CD4-positive, alpha-beta T cell treated with Interleukin-6 for 4 hours (primary cell): ENCODE data around the gene MDH1B.
"Not testable (repeated sequence)": the region's sequence is repeated elsewhere in the genome, so short reads cannot be mapped to it uniquely, and the experiment has no call there.

Experiments
- DNase-seq: peaks from one replicate; pipeline ENCODE4 v3.0.0-alpha.2; 2020; ENCODE audit warnings: mixed read lengths

Gene MDH1B

DNA sequence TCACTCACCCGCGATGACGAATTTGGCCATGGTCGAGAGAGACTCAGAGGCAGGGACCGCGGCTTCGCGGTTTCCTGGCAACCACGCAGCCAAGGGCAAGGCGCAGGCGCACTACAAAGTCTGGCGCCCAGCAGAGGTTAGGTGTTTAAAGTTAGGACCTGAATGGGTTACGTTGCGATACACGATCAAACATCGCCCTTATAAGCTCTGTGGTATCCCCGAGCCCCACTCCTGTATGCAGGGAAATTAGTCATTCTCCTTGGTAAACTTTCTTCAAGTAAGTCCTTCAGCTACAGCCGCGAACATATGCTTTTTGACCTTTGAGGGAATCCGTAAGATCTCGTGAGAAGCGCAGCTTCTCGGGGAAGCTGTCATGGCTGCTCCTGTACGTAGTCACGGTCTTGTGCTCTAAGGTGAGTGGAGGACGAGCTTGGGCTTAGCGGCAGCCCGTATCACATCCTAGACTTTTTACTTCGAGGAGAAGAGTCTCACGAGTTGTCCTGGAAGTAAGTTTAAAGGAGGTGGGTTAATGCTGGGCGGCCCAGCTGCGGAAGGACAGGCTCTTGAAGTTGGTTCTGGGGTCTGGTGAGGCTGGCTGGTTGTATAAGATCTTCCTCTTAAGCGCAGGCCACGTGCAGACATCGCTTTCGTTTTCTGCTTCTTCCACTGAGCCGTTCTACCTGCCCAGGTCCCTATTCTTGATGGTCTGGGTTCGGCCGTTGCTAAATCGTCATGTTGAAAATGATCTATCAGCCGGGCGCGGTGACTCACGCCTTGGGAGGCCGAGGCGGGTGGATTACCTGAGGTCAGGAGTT lies at the start of gene MDH1B, which contains the start of gene FASTKD2:
Gene MDH1B (minus strand): TSS at position 87 of the 815 bp plus-strand sequence. CDS start 57 bp downstream, at position 30.
Gene FASTKD2 (plus strand): TSS at position 365 of the 815 bp plus-strand sequence. CDS start 1,088 bp downstream, outside the sequence.
- DNase-seq: peak; percentile 87

DNA sequence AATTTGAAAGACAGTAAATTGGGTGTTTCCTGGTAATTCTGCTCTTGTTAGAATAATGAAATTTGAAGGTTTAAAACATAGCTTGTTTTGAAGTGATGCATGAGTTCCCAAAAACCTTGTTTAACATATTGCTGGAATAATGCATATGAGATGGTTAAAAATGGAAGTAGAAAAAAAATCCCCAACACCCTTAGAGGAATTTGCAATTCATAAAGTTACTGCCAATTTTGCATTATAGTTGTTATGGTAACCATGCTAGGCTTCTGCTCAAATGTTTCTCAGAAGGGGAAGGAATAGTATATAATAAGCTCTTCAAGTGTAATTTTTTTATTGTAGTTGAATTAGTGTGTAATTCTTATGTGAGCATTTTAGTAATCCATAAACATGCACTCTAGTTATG lies 49.4 kb upstream of the MDH1B start:
- DNase-seq: no peak

DNA sequence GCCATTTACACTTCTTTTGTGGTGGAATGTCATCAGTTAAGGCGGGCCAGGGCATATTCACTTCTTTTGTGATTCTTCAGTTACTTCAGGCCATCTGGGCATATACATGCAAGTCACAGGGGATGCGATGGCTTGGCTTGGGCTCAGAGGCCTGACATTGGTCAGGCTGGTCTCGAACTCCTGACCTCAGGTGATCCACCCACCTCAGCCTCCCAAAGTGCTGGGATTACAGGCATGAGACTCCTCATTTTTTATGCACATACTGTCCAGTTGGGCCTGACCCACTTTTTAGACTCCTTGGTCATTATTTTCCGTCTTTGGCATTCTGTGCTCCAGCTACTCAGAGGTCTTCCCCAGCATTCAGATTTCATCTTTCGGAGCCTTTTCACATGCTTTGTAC lies 47.3 kb upstream of the MDH1B start:
- not testable (repeated sequence) for DNase-seq

DNA sequence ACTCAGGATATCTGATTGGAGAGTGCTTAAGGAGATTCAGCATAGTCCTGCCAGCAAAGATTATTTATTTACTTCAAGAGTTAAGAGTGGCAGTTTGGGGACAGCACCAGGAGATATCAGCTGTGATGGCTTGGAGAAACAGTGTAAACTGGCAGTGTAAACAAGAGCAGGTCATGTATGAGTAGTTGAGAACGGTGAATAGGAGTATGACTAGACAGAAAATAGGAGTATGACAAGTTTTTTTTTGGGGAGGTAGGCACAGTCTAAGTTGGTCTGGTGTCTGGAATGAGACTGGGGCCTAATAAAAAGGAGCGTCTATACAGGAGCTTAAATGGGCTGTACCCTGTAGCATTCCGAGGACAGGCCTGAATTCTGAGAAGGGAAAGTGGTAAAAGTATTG lies 42.5 kb upstream of the MDH1B start:
- not testable (repeated sequence) for DNase-seq

DNA sequence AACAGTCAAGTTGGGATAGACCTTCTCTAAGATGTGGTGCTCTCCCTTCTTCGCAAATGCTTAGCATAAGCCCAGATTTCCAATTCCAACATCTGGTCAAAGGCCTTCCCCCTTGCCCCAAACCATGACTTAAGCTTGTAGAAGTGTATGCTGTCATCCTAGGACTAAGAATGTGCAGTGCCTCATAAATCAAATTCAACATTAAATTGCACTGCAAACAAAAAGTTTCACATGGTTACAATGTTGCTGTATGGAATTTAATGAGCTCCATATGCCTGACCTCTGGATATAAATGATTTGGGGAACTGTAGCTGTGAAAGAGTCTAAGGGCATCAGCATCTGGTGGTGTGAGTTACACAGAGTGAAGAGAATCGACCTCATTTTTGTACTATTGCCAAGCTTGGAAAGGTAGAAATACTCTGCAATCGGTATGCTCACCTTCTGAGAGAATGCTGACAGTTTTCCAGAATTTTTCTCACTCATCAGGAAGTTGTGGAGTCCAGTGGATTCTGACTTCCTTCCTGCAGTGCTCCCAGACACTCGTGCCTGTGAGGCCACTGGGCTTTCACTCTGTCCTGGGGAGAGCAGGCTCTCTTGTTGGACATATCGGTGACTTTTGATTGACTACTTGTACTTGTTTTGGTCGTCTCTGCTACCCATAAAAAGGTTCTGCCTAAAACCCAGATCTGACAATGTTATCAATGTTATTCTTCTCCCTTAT lies 40.9 kb upstream of the MDH1B start:
- no peak for DNase-seq

DNA sequence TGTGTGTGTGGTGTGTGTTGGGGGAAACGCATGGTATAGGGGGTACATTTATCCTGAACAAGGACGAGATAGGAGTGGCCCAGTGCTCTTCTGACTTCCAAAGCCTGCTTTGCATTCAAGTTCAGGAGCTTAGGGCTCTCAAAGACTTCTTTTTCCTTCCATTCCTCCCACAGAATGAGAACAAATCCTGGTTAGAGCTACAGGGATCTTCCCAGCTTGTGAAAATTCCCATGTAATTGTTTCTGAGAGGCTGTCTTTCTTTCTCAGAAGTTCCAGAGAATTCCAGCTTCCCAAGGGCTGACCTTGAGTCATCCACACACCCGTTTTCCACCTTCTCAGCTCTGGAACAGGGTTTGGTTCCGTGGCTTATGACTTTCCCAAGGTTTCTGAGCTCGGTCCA lies 39.2 kb upstream of the MDH1B start:
- no peak for DNase-seq

DNA sequence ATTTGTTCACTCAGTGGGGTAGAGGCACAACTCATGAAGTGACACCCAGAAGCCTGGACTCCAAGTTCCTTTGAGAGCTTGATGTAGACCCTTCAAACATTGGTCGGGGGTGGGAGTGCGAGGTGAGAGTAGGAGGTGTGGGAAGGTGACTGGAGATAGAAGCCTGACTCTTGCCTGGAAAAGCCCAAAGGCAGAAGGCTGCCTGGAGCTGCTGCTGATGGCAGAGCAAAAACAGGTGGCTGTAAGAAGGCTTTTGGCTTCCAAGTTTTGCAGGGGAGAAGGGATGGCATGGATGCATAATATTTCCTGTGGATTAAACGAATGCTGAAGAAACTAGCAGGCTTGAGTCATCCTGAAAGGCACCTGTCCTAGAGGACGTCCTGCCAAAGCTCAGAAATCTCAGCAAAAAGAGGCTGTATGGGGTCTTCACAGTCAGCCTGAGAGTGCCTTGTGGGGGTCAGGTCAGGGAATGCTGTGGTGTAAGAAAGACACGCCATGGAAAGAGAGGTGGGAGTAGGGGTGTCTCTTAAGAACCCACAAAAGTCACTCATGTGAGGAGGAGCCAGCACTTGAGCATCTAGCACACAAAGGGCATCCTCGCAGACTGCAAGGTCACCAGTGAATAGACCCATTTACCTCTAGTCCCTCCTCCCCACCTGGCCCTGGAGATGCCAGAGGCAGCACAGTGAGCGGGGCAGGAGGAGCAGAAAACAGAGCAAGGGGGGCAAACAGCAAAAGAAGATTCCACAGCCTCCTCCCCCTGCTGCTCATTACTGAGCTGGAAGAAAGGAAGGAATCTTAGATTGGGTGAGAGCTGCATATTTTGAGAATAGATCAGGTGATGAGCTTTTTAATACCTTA lies 37.8 kb upstream of the MDH1B start:
- no peak for DNase-seq

DNA sequence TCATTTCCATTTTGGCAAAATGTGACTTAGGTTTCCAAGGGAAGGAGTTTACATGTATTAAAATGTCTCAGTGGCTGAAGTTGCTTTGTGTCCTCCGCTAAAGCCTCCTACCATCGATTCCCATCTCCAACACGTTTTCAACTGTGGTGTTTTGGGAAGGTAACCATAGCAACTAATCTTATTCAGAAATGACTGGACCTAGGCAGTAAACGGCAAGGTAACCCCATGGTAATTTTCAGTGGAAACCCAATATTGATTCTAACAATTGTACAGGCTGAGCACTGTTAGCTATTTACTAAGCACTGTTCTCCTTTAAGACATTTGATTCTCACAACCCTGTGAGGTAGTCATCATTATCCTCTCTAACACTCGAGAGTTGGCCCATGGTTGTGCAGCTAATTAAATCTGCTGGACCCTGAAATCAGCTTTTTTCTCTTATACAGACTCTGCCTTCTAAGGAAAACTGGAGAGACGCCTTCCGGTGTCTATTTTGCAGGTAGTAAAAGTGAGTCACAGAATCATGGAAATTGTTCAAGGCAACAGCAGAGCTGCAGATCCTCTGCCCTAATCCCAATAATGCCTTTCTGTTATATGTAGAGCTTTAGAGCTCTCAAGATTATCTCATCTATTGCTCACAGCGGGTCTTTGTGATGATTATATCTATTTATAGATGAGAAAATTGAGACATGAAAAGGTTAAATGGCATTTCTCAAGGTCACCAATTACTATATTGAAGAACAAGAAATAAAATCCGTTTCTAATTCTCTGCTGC lies 36.5 kb upstream of the MDH1B start:
- no peak for DNase-seq

DNA sequence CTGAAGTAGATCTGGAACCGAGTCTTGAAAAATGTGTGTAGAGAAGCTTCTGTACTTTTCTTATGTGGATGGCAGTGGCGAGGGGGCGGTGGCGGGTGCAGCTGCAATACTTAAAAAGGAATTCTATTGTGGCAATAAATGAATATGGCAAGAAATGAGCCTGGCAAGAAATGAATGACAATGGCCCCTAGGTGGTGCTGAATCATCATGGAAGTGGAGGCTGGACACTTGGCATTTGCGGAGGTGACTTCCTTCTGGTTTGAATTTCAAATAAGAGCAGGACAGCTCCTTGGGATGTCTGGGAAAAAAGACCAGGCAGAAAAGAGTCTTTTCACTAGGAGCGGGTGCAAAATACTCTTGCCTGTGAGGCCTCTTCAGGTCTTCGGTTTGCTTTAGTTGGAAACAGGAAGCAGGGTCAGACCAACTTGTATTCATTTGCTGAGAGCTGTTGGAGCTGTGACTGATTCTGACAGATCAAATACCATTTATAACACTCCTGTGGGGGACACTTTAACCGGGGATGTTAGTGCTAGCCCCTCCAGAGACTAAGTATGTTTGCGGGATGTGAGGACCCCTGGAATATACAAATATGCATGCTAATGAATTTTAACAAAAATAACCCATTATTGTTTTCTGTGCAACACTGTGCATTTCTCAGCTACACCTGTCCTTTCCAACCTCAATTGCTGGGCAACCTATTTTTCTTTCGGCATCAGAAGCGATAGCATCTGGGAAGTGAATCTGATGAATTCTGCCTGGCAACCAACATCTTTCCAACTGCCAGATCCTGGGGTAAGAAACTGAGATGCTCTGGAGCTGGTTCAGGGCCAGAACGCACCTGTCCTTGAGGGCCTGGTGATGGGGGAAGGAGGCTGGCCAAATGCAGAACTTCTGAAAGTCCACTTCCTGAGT lies 35.6 kb upstream of the MDH1B start:
- peak; percentile 52 for DNase-seq

DNA sequence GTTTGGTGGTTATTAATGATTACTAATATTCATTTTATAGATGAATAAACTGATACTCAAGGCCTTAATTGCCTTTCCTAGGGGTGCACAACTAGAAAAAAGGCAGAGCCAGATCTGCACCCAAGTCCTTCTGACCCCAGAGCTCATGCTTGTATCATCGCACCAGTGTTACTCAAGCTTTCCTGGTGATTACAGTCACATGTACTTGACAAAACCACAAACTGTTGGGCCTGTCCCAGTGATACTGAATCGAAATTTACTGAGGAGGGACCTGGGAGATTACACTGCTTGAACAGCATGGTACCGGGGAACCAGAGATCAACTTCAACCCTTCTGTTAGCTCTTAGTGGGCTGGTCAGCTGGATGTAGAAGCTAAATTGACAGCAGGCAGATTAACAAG lies 34.0 kb upstream of the MDH1B start:
- DNase-seq: no peak

DNA sequence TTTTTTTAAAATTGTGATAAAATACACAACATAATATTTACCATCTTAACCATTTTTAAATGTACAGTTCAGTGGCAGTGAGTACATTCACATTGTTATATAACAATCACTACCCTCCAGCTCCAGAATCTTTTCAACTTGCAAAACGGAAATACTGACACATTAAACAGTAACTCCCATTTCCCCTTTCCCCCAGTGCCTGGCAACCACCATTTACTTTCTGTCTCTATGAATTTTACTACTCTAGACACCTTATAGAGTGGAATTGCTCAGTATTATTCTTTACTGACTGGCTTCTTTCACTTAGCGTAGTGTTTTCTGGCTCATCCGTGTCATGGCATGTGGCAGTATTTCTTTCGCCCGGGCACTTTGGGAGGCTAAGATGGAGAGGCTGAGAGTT lies 32.9 kb upstream of the MDH1B start:
- peak; percentile 9 for DNase-seq

DNA sequence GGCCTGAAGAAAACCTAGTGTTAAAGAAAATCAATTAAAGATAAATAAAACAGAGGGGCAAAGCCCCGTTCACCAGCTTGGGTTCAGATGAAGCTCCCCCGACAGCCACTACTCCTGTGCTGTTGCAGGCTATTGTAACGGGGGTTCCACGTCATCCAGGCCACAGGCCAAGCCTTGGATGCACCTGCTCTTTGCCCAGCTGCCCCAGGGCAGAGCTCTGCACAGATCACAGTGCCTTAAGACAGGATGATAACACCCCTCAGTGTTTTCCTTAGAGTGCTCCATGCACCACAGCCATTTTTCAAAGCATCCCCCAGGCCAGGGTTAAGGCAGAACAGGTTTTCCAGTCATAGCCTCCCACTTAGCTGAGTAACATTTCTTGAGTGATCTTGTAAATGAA lies 32.2 kb upstream of the MDH1B start:
- DNase-seq: no peak

DNA sequence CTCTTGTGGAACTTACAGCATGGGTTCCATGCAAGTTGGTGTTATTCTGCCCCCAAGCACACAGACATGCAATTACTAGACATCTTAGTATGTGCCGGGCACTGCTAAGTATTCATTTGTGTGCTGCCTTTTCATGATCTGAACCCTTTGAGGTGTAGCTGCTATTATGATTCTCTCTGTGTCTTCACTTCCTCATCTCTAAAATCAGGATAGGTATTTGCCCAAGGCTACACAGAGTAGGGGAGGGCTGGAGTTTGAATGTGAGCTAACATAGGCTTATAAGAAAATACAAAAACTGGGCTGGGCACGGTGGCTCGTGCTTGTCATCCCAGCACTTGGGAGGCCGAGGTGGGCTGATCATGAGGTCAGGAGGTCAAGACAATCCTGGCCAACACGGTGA lies 27.5 kb upstream of the MDH1B start:
- no peak for DNase-seq

DNA sequence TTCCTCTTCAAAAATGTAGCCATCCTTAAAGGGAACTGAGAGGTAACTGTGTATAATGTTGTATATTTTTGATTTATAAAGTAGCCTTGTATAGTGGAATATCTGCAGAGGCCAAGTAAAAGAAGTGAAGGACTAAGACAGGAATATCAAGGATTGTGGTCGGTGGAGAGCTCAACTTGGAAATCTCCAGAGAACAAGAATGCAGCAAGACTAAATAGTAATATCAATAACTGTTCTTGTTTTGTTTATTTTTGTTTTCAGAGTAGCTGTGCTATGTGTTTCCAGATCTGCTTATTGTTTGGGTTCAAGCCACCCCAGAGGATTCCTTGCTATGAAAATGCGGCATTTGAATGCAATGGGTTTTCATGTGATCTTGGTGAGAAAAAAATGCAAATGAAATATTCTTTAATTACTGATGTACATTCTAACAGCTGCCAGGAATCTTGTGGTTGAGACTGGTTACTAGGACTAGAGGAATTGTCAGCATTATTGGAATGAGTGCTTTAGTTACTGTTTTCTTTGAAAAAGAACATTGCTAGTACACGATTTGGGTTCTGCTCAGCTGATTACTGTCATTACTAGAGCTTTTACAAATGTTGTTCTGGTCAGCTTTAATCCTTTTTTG lies 25.3 kb upstream of the MDH1B start:
- DNase-seq: no peak

DNA sequence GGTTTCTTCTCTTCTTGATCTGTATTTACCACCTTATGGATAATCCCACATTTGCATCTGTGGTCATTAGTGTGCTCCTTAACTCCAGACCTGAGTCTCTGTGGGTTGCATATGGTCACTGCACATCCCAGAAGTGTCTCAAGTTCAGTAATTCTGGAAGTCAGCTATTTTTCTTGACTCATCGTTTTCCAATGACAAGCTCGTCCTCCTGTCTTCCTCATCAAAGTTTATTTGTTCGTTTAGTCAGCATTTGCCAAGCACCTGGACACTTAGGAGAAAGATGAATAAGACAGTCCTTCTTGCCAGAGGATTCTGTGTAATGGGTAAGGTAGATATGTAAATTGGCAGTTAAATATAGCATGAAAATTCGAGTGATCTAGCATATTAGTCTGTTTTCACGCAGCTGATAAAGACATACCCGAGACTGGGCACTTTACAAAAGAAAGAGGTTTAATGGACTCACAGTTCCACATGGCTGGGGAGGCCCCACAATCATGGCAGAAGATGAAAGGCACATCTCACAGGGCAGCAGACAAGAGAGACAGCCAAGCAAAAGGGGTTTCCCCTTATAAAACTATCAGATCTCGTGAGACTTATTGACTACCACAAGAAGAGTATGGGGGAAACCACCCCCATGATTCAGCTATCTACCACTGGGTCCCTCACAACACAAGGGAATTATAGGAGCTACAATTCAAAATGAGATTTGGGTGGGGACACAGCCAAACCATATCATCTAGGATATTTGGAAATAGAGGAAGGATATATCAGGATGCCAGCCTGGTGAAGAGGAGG lies 19.6 kb upstream of the MDH1B start:
- DNase-seq: no peak

DNA sequence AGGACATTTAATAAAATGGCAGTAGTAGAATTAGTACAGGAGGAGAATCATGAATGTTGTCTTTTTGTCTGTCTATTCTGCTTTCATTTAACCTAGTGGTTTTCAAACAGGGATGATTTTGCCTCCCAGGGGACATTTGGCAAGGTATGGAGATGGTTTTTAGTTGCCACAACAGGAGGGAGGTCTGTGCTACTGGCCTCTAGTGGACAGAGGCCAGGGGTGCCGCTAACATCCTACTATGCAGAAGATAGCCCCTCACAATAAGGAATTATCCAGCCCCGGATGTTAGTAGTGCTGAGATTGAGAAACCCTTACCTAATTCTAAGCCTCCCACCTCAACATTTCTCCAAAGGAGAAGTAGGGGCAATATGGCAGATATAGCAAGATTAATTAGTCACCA lies 18.6 kb upstream of the MDH1B start:
- DNase-seq: no peak

DNA sequence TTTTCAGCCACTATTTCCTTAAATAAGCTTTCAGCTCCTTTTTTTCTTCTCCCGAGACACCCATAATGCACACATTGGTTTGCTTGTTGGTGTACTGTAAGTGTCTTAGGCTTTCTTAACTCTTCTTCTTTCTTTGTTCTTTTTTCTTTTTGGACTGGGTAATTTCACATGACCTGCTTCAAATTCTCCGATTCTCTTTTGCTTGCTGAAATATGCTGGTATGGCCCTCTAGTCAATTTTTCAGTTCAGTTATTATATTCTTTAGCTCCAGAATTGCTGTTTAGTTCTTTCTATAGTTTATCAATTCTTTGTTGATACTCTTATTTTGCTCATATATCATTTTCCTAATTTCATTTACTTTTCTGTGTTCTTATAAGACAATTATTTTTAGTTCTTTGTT lies 15.5 kb upstream of the MDH1B start:
- DNase-seq: no peak

DNA sequence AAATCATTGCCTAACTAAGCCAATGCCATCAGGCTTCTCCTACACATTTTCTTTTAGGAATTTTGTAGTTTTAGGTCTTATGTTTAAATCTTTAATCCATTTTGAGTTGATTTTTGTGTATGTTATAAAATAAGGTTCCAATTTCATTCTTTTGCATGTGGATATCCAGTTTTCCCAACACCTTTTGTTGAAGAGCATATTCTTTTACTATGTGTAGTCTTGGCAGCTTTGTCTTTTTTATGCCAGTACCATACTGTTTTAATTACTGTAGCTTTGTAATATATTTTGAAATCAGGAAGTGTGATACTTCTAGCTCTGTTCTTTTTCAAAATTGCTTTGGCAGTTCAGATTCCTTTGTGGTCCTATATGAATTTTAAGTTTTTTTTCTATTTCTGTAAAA lies 11.3 kb upstream of the MDH1B start:
- DNase-seq: no peak

DNA sequence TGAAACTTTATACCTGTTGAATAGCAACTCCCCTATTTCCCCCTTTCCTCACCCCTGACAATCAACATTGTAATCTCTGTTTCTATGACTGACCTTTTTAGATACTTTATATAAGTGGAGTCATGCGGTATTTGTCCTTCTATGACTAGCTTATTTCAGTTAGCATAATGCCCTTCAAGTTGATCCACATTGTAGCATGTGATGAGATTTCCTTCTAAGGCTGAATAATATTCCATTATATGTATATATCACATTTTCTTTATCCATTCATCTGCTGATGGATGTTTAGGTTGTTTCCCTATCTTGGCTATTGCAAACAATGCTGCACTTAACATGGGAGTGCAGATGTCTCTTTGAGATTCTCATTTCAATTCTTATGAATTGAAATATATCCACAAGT lies 9.7 kb upstream of the MDH1B start:
- no peak for DNase-seq
